HG02885 (cell line): ENCODE data around the gene NUB1.

Experiments
- ATAC-seq: cut with Tn5 transposase; IDR thresholded peaks from one replicate; pipeline ENCODE4 v1.9.1; 2021; ENCODE audit warnings: mild to moderate bottlenecking; ENCODE audit not compliant: unreplicated experiment, poor library complexity

NUB1 gene

DNA sequence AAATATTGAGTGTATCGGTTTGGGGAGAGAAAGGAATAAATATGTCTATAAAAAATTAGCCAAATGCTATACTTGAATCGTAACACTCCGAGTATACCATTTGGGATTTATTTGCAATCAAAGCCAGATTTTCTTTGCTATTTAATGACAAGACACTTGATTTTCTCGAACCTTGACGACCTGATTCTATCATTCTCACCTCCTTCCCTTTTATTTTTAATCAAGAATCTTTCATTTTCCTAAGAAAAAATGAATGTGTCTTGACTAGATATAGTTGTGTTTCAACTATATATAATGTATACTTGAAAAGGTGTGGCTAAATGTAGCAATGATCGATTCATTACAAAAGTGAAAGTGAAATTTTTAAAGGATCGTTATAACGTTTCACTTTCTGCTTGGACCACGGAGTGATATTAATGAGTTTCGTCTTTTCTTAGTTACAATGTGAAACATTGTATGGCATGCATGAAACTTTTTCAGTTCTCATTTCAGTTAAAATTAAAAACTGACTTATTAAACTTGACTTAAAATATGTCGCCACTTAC, 562 bp downstream of the NUB1 start:
- peak; percentile 62 for ATAC-seq

DNA sequence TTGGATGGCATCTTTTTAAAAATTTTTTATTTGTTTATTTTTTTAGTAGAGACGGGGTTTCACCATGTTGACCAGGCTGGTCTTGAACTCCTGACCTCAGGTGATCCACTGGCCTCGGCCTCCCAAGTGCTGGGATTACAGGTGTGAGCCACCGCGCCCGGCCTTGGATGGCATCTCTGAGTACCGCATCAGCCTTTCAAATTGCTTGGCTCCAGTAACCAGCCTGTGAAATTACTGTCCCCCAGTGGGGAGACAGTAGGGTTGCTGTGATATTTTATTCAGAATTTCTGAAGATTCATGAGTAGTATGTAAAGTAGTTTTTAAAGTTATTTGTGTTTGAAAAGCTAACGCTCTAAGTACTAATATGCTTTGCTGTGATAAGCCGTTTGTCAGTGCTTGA, 1.2 kb downstream of the NUB1 start:
- no peak for ATAC-seq

DNA sequence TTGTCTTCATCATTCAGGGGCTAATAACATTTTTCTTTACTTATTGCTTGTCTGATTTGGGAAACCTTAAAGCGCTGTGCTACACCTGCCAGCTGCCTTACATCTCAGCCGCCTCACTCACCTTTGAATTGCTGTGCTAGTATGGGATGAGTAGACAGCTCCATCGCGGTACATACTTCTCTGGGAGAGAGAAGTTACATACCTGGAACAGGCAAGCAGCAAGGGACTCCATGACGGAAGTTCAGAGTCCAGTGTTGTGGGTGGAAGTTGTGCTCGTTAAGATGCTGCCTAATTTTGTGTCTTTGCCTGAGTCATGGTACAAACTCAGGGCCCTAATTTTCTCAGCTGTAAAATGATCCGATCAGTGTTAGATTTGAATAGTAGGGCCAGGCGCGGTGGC, 1.9 kb downstream of the NUB1 start:
- ATAC-seq: no peak

DNA sequence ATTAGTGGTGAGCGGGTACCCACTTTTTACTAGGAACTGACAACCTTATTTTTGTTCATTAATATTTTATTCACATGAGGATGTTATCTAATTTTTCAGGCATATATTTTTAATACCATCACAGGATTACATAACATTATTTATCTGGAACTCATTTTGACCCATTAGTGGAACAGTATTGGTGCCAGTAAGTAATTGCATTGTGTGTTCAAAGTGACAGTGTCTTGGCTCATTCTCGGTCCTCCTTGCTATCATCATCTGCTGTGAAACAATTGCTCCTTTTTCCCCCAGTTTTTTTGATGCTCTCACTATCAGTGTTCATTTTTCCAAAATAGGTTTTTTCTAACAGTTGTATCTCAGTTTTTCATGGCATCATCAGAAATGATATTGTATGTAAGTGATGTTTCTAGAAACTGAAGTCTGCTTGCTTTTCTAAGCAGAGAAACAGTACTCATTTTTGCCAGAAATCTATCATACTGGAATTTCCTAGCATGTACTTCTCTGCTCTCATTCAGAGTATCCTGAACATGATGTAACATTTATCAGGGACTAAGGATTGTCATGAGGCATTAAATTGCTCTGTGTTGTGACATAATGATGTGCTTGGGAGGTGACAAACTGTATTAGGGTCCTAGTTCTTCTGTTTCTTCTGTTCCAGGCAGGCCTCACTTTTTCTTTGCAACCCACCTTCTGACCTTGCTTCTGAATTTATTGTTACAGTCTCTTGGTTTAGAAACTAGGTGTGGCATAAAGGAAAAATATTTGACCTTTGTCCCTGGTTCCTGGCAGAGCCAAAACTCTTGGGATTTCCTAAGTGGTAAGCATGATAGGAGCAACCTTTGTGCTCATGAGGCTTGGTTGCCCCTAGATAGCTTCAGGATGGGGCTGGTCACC, 4.2 kb downstream of the NUB1 start:
- ATAC-seq: no peak

DNA sequence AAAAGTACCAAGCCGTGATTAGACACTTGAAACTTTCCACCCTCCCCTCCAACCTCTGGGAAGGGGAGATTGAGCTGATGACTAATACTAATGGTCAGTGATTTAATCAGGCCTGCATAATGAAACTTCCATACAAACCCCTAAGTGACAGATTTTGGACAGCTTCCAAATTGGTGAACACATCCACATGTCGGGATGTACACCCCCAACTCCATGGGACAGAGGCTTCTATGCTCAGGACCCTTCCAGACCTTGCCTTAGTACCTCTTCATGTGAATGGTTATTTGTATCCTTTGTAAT, 4.8 kb downstream of the NUB1 start:
- ATAC-seq: no peak

DNA sequence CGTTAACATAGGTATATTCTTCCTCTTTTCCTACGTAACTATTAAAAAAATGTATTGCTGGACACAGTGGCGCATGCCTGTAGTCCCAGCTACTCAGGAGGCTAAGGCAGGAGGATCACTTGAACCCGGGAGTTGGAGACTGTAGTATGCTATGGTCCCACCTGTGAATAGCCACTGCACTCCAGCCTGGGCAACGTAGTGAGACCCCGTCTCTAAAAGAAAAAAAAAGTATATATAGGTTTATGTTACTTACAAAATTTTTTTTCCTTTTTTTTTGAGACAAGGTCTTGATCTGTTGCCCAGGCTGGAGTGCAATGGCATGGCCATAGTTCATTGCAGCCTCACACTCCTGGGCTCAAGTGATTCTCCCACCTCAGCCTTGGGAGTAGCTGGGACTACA, 5.6 kb downstream of the NUB1 start:
- no peak for ATAC-seq

DNA sequence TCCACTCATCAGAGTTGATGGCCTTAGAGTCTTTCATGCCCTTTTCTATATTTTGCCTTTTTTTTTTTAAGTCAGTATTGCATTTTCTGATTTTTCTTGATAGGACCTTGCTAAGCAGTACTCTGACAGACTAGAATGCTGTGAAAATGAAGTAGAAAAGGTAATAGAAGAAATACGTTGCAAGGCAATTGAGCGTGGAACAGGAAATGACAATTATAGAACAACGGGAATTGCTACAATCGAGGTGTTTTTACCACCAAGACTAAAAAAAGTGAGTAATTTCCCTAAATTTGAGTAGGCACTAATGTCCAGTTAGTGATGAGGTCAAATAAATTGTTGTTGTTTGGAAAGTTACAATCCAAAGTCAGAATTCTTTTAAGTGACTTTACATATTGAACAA, 7.4 kb downstream of the NUB1 start:
- no peak for ATAC-seq

DNA sequence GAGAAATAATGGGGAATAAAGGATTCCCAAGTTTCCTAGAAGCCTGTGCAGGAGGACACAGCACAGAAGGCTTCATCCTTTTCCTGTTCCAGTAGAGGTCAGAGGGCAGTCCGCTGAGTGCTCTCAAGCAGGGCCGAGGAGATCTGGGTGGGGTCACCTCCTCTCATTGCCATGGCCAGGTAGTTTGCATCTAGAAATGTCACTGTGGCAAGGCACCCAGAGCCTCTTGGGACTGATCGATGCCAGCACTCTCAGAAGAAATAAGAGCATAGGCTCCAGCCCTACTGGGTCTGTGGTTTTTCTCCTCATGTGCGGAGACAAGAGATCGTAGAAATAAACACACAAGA, 7.9 kb downstream of the NUB1 start:
- ATAC-seq: peak; percentile 34

DNA sequence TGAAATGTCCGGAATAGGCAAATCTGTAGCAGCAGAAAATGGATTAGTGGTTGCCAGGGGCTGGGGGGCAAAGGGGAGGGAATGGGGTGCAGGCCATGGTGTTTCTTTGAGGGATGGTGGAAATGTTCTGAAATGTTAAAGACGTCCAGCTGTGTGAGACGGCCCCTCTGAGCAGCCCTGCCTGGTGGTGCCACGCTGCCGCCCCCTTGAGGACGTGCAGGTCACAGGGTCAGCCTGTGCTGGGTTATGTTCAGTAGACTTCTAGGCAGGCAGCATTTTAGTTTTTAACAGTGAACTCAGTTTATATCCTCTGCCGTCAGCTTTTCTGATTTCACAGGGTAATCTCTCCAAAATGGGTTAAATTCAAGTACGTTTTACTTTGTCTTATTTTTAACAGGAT, 9.4 kb downstream of the NUB1 start:
- ATAC-seq: no peak

DNA sequence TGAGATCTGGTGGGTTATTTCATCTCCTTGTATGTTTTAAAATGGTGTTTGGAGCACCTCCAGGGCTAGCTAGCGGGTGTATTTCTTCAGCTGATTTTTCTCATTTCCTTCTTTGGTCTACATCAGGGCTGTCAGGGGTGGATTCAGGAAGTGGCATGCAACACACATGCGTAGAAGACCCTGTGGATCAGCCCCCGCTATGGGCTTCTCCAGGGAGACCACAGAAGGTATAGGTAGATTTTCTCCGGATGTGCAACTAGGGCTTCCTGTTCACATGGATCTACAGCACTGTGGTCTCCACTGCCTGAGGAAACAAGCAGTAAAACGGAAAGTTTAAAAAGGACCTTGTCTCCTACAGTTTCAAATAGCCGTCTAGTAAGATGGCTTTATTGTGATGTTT, 10.4 kb downstream of the NUB1 start:
- ATAC-seq: peak; percentile 33

DNA sequence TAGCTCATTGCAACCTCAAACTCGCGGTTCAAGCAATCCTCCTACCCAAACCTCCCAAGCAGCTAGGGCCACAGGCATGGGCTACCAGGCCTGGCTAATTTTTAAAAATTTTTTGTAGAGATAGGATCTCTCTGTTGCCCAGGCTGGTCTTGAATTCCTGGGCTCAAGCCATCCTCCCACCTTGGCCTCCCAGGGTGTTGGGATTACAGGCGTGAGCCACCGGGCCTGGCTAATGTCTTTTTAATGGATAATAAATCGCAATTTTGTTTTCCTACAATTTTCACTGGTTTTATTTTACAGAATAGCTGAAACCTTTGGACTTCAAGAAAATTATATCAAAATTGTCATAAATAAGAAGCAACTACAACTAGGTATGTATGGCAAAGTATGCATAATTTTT, 10.9 kb downstream of the NUB1 start:
- no peak for ATAC-seq

DNA sequence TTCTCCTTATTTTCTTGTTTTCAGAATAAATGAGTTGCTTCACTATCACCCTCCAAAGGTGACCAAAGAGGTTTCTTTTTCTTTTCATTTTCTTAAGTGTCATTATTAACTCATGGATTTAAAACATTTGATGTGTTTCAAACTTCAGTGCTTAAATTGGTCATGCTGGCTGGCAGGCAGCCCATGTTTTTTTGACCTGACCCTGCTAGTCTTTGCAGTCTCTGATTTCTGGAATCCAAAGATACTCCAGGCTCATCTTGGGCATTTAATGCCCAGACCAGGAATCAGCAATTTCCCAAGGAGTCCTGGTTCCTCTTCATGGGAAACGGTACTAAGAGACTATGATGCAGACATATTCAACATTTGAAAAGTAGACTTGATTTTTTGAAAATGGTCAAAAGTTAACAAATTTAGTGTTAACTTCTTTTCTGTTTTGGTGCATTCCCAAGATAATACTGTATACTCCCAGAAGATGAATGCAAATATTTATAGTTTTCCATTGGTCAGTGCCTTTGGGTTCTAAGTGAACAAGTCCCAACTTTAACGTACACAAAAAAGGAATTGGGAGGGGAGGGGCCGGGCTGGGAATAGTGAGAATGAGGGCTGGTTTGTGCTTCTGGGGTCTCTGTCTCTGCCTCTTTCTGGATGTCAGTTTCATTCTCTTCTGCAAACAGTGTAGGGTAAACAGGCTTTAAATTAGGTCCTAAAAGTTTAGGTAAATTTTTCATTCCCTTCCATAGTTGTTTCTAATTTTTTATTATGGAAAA, 19.8 kb downstream of the NUB1 start:
- ATAC-seq: no peak

DNA sequence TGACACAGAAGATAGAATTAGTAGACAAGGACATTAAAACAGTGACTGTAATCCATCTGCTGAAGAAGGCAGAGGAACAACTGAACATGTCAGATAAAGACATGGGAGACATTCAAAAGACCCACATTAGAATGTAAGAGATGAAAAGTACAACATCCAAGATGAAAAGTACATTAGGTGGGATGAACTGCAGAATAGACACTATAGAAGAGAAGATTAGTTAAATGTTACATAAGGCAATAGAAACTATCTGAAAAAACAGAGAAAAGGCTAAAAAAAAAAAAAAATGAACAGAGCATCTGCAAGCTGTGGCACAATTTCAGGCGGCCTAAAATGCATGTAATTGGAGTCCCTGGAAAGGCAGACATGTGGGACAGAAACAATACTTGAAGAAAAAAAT, 21.6 kb downstream of the NUB1 start:
- no peak for ATAC-seq

DNA sequence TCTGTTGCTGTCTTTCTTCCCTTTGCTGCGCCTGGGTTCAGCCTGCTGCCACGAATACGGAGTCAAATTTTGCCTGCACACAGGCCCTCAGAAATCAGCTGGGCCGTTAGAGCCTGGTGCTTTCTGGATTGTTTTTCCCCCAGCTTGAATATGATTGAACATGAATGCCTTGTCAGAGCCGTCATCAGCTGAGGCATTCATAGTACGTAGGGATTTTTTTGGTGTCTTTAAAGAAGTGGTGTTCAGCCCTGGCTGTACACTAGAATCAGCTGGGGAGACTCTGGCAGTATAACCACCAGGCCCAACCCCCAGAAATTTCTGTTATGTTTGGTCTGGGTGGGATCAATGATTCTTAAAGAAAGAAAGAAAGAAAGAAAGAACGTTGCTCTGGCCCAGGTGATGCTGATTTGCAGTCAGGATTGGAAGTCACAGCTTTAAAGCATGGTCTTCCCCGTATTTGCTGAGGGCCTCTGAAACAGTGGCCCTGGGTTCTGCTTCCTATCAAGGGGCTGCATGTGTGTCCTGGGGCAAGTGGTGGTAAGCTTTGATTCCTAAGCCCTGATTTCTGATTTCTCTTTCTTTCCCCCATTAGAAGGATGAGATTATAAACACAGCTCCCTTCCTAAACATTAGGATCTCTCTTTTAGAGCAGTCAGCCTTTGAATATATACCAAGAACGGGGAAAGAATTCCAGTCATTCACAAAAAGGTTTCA, 24.7 kb downstream of the NUB1 start:
- ATAC-seq: no peak

DNA sequence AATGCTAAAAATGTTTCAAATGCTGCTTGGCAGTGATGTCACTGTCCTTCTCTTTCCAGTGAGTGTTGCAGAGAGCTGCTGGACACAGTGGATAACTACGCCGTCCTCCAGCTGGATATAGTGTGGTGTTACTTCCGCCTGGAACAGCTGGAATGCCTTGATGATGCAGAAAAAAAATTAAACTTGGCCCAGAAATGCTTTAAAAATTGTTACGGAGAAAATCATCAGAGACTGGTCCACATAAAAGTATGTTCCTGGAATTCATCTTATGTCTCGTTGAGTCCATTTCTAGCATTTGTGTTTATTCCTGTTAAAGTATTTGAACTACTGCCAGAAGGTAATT, 25.2 kb downstream of the NUB1 start:
- no peak for ATAC-seq

DNA sequence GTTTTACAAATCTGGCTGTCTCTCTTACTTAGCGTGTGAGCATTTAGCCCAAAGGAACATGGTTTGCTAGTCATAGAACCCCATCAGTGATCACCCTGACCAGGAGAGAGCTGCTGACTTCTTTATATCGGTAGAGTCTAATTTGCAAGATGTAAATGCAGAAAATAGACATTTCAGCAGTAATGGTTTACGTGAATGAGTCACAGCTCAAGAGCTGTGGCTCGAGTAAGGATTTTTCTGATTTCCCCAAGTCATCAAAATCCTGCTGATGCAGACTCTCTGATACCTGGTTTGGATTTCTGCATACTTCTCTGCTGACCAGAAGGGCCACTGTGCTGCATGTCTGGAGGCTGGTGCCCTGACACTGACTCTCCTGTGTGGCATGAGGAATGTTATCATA, 25.7 kb downstream of the NUB1 start:
- no peak for ATAC-seq

DNA sequence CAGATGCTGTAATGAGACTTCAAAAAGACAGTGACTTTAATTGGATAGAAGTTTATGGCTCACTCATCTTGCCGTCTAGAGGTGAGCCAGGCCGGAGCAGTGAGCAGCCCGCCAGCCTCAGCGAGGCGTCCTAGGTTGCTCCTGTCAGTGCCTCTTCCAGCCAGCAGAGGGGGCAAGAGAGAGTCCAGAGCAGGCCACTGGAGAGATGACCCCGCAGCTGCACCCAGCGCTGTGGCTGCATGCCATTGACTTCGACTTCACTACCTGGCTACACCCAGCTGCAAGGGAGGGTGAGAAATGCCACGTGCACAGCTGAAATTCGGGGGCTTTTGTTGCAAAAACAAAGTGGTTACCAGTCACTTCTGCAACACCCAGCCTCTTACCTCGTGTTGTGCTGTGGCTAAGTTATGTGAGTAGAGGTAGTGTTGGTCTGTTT, 26.5 kb downstream of the NUB1 start:
- ATAC-seq: peak; percentile 80

DNA sequence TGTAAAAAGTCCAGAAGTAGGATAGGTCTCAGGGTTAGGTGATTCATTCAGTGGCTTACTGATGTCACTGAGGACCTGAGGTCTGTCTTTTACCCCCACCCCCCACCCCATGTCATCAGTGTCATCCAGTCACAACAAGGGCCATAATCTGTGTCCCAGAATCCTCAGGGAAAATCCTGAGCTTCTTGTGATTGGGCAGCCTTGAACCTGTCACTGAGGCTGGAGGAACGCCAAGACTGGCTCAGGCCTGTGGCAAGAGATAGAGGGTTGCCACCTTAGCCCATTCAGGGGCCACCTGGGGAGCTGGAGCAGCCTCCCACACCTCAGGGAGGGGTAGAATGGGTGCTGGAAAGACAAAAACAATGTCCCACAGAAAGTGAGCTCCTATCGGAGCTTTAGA, 29.7 kb downstream of the NUB1 start:
- no peak for ATAC-seq

DNA sequence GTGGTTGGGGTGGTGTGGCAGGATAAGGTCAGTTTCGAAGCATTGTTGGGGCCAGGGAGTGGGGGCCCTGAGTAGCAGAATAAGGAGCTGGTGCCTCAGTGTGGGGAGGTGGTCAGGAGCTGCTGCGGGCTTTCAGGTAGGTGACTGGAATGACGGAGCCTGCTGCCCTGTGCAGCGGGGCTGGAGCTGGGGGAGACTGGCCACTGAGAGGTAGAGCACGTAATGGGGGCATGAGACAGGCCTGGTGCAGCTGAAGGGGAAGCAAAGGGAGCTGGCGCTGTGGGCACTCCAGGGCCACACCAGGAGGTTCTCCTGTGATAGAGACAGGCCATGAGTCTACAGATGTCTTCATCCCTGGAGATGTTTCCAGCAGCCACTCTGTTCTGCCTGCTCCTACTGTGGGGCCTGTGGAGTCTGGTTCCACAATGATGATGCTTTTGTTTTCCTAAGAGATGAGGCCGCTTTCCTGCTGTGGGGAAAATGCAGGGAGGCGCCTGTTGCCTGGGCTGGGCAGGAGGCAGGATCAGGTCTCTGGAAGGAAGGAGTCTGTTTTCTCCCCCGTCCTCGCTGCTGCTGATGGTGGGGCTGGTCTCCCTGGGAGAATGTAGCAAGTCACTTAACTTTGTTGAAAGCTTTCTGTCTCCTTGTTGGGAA, 31.1 kb downstream of the NUB1 start:
- ATAC-seq: no peak

DNA sequence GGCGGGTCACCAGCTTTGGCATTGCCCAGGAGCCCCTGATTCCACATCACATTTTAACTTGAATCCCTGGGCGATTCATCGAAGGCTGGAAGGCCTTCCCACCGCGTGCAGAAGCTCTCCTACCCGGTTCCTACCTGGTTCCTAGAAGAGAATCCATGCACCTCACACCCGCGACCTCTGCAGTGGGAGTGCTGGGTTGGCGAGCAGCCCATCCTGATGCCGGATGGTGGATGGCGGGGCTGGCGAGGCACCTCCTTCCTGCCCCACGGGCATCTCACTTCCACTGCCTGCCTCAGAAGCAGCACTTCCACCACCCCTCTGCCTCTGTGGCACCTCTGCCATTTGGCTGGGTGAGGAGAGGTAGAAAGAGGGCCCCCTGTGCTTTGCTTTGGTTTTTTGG, 32.0 kb downstream of the NUB1 start:
- no peak for ATAC-seq

DNA sequence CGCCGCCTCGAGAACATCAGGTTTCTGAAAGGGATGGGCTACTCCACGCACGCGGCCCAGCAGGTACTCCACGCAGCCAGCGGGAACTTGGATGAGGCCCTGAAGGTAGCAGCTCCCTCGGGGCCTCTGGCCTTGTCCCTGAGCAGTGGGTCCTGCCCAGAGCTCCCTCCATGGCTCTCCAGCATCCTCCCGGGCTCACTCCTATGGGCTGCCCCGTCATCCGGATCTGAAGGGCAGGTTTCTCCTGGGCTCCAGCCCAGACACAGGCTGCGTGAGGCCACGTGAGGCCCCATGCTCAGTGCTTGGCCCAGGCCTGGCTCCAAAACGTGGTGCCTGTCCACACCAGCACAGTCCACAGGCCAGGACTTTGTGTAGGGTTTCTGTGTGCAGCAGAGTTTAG, 32.5 kb downstream of the NUB1 start:
- no peak for ATAC-seq
